Endothelial cell of umbilical vein (primary cell): Measurements from ENCODE around the gene CAMTA1. TPM values are rescaled to one million over a fixed set of nuclear protein-coding genes. Genes with fewer than 3 reads are reported as not detected.
"Not testable (repeated sequence)": the region's sequence is repeated elsewhere in the genome, so short reads cannot be mapped to it uniquely, and the experiment has no call there.

ENCODE experiments used
- BruUV-seq: library from RNA; stranded (reverse); fragments of 400-500 nt; replicated peaks from 2 replicates; lab custom pipeline; 2021; lab: Mats Ljungman, UMichigan
- CTCF ChIA-PET: fragments of 300-600, 350-600 bp; sonication (Branson Sonifier 250); formaldehyde crosslinking; loops from one replicate; lab custom pipeline; 2021; ENCODE audit warnings: antibody characterized with exemption, inconsistent platforms; lab: Charles Lee
- POLR2A ChIA-PET: fragments of 300-600, 350-600 bp; sonication (Branson Sonifier 250); formaldehyde crosslinking; loops from one replicate; lab custom pipeline; 2021; ENCODE audit warnings: antibody characterized with exemption, inconsistent platforms; lab: Charles Lee
- DNase-seq: peaks from one replicate; pipeline ENCODE4 v3.0.0-alpha.2; 2011; ENCODE audit warnings: low read depth, low spot score
- FAIRE-seq: peaks from 2 replicates; lab custom pipeline; 2011; peaks lifted over from hg19 to GRCh38; lab: Jason Lieb, UNC
- H2AFZ ChIP-seq: 2 replicates; pipeline ENCODE4 v1.6.0; 2012; ENCODE audit warnings: low read depth, low read length, control low read depth, inconsistent platforms
- H3K27ac ChIP-seq: 2 replicates; pipeline ENCODE4 v1.5.1; 2011; ENCODE audit warnings: low read depth, mild to moderate bottlenecking, control low read depth, low read length, moderate library complexity; ENCODE audit not compliant: insufficient read depth
- H3K27me3 ChIP-seq, 2 experiments: 2 replicates each; pipeline versions ENCODE4 v1.6.0 to v1.6.1; 2011; ENCODE audit warnings: low read length in 2 of 2, mixed read lengths in 1 of 2; ENCODE audit not compliant: control insufficient read depth in 2 of 2, insufficient read depth in 2 of 2
- H3K36me3 ChIP-seq, 2 experiments: 2 replicates in 1 of 2; 3 replicates in 1 of 2; pipeline ENCODE4 v1.5.1; 2011; ENCODE audit warnings: low read length in 2 of 2, mild to moderate bottlenecking in 1 of 2, moderate library complexity in 1 of 2; ENCODE audit not compliant: control insufficient read depth in 2 of 2, insufficient read depth in 2 of 2; ENCODE audit errors: extremely low read depth in 1 of 2
- H3K4me1 ChIP-seq: 3 replicates; pipeline ENCODE4 v1.5.1; 2011; ENCODE audit warnings: mild to moderate bottlenecking, low read length; ENCODE audit not compliant: control insufficient read depth, insufficient read depth; ENCODE audit errors: extremely low read depth
- H3K4me2 ChIP-seq: 2 replicates; pipeline ENCODE4 v1.6.1; 2011; ENCODE audit warnings: low read length, control low read depth, mixed read lengths; ENCODE audit not compliant: insufficient read depth
- H3K4me3 ChIP-seq, 3 experiments: fragments of 200-600 bp in 1 of 3; sonication (generic), shearing (Covaris generic) in 1 of 3; replicated peaks in 1 of 3; 2 replicates each; pipeline ENCODE4 v1.5.1; 2011 to 2016; ENCODE audit warnings: control low read depth in 3 of 3, low read length in 3 of 3, mild to moderate bottlenecking in 2 of 3, inconsistent platforms in 1 of 3, low read depth in 1 of 3, moderate library complexity in 1 of 3; ENCODE audit not compliant: insufficient read depth in 1 of 3
- H3K79me2 ChIP-seq: 2 replicates; pipeline ENCODE4 v1.6.0; 2012; ENCODE audit warnings: low read length, inconsistent platforms; ENCODE audit not compliant: control insufficient read depth, insufficient read depth
- H3K9ac ChIP-seq: replicated peaks from 2 replicates; pipeline ENCODE3; 2011; ENCODE audit warnings: low read length, control low read depth; ENCODE audit not compliant: insufficient read depth; ENCODE audit errors: extremely low read depth
- H3K9me1 ChIP-seq: replicated peaks from 3 replicates; pipeline ENCODE4 v1.6.0; 2011; ENCODE audit warnings: mild to moderate bottlenecking, low read length; ENCODE audit not compliant: control insufficient read depth, insufficient read depth; ENCODE audit errors: extremely low read depth
- H3K9me3 ChIP-seq: replicated peaks from 2 replicates; pipeline ENCODE4 v1.5.1; 2012; ENCODE audit warnings: low read length, inconsistent platforms; ENCODE audit not compliant: control insufficient read depth, insufficient read depth
- H4K20me1 ChIP-seq: replicated peaks from 2 replicates; pipeline ENCODE3; 2011; ENCODE audit warnings: mild to moderate bottlenecking, low read length; ENCODE audit not compliant: control insufficient read depth, insufficient read depth; ENCODE audit errors: extremely low read depth
- CTCF ChIP-seq, 2 donors: IDR thresholded peaks; 1 replicate in 1 of 2; 2 replicates in 1 of 2; pipeline ENCODE4 v1.5.1; 2011; ENCODE audit warnings: low read length in 2 of 2, mild to moderate bottlenecking in 2 of 2, moderate library complexity in 2 of 2, control low read depth in 1 of 2, inconsistent platforms in 1 of 2, low read depth in 1 of 2; ENCODE audit not compliant: insufficient read depth in 1 of 2; ENCODE audit errors: extremely low read depth in 1 of 2
- EZH2 ChIP-seq: IDR thresholded peaks from 2 replicates; pipeline ENCODE4 v1.6.1; 2012; ENCODE audit warnings: borderline replicate concordance, low read depth, mild to moderate bottlenecking, moderate library complexity, low read length, inconsistent platforms; ENCODE audit not compliant: severe bottlenecking
- FOS ChIP-seq: IDR thresholded peaks from 2 replicates; pipeline ENCODE4 v1.6.1; 2011; ENCODE audit warnings: mild to moderate bottlenecking, low read length, moderate library complexity, borderline replicate concordance; ENCODE audit not compliant: insufficient read depth
- GATA2 ChIP-seq: IDR thresholded peaks from 2 replicates; pipeline ENCODE4 v1.7.0; 2011; ENCODE audit warnings: low read depth, mild to moderate bottlenecking, moderate library complexity, mixed read lengths, low read length; ENCODE audit not compliant: insufficient read length, insufficient read depth
- JUN ChIP-seq: IDR thresholded peaks from 2 replicates; pipeline ENCODE4 v1.6.1; 2011; ENCODE audit warnings: borderline replicate concordance, low read depth; ENCODE audit not compliant: insufficient read length, insufficient read depth
- MAX ChIP-seq: IDR thresholded peaks from 2 replicates; pipeline ENCODE4 v1.6.1; 2011; ENCODE audit not compliant: insufficient read depth, insufficient read length
- MYC ChIP-seq: IDR thresholded peaks from one replicate; pipeline ENCODE4 v1.6.1; 2011; ENCODE audit warnings: mild to moderate bottlenecking, low read depth, low read length
- POLR2A ChIP-seq: IDR thresholded peaks from 2 replicates; pipeline ENCODE4 v1.6.1; 2012; ENCODE audit warnings: low read depth, mild to moderate bottlenecking, control low read depth, low read length
- POLR2AphosphoS5 ChIP-seq: IDR thresholded peaks from 2 replicates; pipeline ENCODE4 v1.6.1; 2012; ENCODE audit warnings: low read depth, mild to moderate bottlenecking, control low read depth, low read length, moderate library complexity; ENCODE audit not compliant: insufficient read depth
- dilution Hi-C: fragments of 300-500 bp; cut with MboI; formaldehyde crosslinking; loops from one replicate; pipeline ENCODE4 v1.15.0; 2019; ENCODE audit warnings: low sequenced_read_pairs; ENCODE audit not compliant: extremely low pct_ligation_motif_present
- intact Hi-C: fragments of 100-400 bp; cut with micrococcal nuclease; formaldehyde crosslinking; loops from one replicate; pipeline ENCODE4 v1.10.0; 2022
- polyA plus RNA-seq, 4 experiments: library from polyadenylated mRNA; depleted of rRNA in 3 of 4; stranded (reverse) in 3 of 4; unstranded in 1 of 4; fragments of >200 nt; gene quantifications; 2 replicates each; pipeline versions ENCODE4 v1.2.1 to v1.2.3, GENCODE V29; 2011 to 2012; ENCODE audit warnings: missing spikeins in 1 of 4
- total RNA-seq: library from RNA; stranded (reverse); gene quantifications from 2 replicates; pipeline ENCODE4 v1.2.3, GENCODE V29; 2021

The CAMTA1 gene
- total and polyA plus RNA-seq, 2 donors (not counting 3 experiments of a cell fraction or from before 2014, with no cell fraction given) = 50.8 to 92.7 TPM

GRCh38 chr1:7159116-7159781, 374.0 kb downstream of the CAMTA1 start:
- POLR2A ChIA-PET = no interaction called here
- no peak overlapping the region for H3K9ac ChIP-seq
- no peaks in the 10 kb centered on the region for H3K27me3 ChIP-seq
- intact Hi-C loops (no loop called here), dilution Hi-C loops (no loop called here)
- no peak overlapping the region for H3K27ac ChIP-seq
- DNase-seq = no peak
- no peak overlapping the region for H3K4me2 ChIP-seq
- no peak overlapping the region for H3K4me3 ChIP-seq
- CTCF ChIA-PET = no interaction called here
- FAIRE-seq = no peak
- no peaks in the 10 kb centered on the region for H3K79me2 ChIP-seq
- no peak for TF ChIP-seq JUN
- no peak for TF ChIP-seq FOS
- TF ChIP-seq POLR2AphosphoS5 = no peak
- TF ChIP-seq CTCF (IDR thresholded peaks at IDR 0.05; ENCODE audit: extremely low read depth in 1 of 2, insufficient read depth in 1 of 2, low read depth in 1 of 2, low read length in 2 of 2) = no peak
- TF ChIP-seq EZH2 = no peak
- TF ChIP-seq MYC = no peak
- TF ChIP-seq GATA2 = no peak
- no peak for TF ChIP-seq MAX
- TF ChIP-seq POLR2A = no peak
- H2AFZ ChIP-seq = no peak overlapping the region
- no peaks in the 10 kb centered on the region for H3K36me3 ChIP-seq
- no peaks in the 10 kb centered on the region for H3K9me1 ChIP-seq
- no peaks in the 10 kb centered on the region for H3K4me1 ChIP-seq
- no TSS peak for BruUV-seq
- no peaks in the 10 kb centered on the region for H3K9me3 ChIP-seq
- H4K20me1 ChIP-seq = no peaks in the 10 kb centered on the region

GRCh38 chr1:7168554-7168953, 383.3 kb downstream of the CAMTA1 start:
- H4K20me1 ChIP-seq, POLR2A ChIA-PET, H3K79me2 ChIP-seq, H3K9me1 ChIP-seq, FAIRE-seq, H3K9ac ChIP-seq, H3K36me3 ChIP-seq, dilution Hi-C loops, H3K4me3 ChIP-seq, H3K27me3 ChIP-seq, DNase-seq, H3K4me2 ChIP-seq, H3K9me3 ChIP-seq, H2AFZ ChIP-seq, BruUV-seq, intact Hi-C loops, H3K4me1 ChIP-seq, H3K27ac ChIP-seq, CTCF ChIA-PET: not testable (repeated sequence)
